HG02973 (cell line): ENCODE data around the gene EZH1.

Experiments
- ATAC-seq: cut with Tn5 transposase; IDR thresholded peaks from one replicate; pipeline ENCODE4 v1.9.1; 2021; ENCODE audit warnings: moderate library complexity; ENCODE audit not compliant: unreplicated experiment

EZH1 gene

DNA sequence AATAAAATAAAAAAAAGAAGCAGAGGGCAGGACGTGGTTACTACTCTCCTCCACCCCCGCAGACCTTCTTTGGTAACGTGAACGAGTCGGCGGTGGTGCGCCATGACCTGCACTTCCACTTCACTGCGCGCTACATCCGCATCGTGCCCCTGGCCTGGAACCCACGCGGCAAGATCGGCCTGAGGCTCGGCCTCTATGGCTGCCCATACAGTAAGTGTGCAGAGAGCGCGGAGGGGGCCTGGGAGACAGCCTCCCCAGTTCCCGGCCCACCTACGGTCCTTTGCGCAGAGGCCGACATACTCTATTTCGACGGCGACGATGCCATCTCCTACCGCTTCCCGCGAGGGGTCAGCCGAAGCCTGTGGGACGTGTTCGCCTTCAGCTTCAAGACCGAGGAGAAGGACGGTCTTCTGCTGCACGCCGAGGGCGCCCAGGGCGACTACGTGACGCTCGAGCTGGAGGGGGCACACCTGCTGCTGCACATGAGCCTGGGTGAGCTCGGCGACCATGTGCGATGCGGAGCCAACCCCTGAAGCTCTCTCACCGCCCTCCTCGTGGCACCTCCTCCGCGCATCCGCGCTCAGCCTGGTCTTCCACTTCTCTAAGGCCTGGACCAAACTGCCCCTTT lies 59.8 kb downstream of the EZH1 start:
- ATAC-seq, result no peak

DNA sequence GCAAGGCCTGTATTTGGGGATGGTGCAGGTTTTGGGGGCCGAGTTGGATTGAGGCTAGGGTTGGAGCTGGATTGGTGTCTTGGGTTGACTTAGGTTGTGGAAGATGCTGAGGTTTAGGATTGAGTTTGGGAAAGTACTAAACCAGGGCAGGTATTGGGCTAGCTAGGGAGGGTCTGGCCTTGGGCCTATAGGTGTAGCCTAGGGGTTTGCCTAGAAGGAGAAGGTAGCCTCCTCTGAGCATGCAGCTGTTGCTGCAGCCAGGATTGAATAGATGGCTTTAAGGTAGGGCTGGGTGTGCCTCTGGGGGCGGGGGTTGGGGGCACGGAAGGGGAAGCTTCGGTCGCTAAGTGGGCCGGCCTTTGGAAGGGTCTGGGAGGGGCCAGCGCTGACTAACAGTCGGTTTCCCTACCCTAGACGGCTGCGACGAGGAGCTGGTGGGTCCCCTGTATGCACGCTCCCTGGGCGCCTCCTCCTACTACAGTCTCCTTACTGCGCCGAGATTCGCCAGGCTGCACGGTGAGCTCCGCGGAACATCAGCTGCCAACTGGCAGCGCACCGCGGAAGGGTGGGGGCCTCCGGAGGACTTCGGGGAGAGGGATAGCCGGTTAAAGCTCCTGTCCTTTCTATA lies 61.3 kb downstream of the EZH1 start:
- no peak for ATAC-seq

DNA sequence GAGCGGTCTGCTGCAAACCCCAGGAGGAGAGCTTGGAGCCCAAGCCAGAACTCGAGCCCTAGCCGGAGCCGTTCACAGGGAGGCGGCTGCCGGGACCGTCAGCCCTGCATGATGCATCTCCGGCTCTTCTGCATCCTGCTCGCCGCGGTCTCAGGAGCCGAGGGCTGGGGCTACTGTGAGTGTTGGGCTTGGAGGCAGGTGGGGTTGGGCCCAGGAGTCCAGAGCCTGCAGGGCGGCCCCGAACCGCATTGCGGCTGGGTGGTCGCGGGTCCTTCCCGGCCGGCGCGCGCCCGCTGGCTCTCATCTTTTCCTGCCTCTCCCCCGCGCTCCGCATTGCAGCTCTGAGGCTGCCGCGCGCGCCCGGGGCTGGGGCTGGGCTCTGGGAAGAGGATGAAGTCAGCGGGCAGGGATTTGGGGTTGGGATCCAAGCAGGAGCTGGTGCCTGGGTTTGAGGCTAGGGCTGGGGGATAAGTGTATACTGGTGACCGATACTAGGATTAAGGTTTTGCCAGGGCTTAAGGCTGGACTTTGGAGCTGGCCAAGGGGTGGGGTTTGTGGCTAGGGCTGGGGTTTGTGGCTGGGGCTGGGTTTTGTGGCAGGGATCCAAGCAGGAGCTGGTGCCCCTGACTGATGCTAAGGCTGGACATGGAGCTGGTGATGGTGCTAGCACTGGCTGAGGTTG lies 62.0 kb downstream of the EZH1 start:
- no peak for ATAC-seq

GRCh38 chr17:42681976-42682721 lies 62.7 kb downstream of the EZH1 start, which contains the start of gene CNTNAP1:
CNTNAP1 (plus strand) TSS chr17:42682531; CDS start chr17:42682830, 299 bp downstream.
- no peak for ATAC-seq

- ATAC-seq, result no peak
Measured at GRCh38 chr17:42680331-42680808, 64.5 kb downstream of the EZH1 start.

DNA sequence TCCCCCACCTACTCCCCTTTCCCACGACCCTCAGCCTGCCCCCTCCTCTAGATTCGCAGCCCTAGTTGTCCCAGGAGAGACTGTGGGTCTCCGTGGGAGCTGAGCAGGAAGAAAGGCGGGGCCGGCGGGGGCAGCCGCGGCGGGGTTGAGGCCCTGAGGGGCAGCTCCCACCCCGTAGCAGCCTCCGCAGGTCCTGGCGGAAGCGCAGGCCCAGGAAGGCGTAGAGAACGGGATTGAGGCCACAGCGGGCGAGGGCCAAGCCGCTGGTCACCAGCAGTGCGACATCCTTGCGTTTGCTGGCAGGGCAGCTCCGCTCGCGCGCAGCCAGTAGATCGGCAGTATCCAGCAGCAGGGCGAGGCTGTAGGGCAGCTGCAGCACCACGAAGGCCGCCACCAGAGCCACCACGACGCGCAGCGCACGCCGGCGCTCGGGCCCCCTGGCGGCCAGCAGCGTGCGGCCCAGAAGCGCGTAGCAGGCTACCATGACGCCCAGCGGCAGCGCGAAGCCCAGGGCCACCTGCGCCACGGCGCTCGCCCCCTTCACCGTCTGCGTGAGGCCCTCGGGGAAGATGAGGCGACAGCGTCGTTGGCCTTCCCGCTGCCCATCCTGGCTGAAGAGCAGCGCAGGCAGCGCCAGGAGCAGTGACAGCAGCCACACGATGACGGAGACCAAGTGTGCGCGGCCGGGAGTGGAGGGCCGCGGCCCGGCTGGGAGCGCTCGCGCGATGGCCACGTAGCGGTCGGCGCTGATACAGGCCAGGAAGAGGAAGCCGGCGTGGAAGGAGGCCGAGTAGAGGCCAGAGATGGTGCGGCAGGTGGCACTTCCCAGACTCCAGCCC lies 65.1 kb downstream of the EZH1 start:
- ATAC-seq, result no peak

GRCh38 chr17:42678951-42679491 lies 65.8 kb downstream of the EZH1 start:
- ATAC-seq, result no peak

DNA sequence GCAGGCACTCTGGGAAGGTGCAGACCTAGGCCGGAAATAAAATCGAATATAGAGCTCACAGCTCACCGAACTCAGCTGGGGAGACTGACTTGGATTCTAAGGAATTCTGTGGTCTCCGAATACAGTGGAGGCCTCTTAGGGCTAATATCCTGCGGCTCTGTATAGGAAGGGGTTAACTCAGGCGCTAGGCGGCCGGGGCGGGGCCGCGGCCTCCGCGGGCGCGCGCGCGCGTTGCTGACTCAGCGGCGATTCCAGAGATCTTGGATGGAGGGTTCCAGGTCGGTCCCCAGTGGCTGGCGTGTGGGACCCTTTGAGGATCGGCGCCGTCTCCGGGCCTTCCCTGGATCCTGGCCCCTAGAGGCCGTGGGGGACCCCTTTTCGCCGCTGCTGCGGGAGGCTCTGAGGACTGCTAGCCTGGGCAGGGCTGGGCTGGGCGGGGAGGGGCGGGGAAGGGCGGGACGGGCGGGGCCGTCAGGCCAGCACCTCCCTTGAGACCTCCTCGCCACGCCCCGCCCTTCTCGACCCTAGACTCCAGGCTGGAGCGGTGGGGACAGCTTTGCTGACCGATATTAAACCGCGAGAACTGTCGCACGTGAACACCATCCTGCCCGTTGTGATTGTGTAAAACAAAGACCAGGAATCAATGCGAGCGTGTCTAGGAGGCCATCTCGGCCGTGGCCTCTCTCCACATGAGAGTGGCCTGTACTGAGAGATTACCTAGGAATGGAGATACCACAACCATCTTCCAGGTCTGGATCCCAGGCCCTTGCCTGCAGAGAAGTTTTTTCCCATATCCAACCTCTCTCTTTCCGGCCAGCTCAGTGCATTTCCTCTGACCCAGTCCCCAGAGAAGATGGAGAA lies 66.7 kb downstream of the EZH1 start:
- no peak for ATAC-seq

DNA sequence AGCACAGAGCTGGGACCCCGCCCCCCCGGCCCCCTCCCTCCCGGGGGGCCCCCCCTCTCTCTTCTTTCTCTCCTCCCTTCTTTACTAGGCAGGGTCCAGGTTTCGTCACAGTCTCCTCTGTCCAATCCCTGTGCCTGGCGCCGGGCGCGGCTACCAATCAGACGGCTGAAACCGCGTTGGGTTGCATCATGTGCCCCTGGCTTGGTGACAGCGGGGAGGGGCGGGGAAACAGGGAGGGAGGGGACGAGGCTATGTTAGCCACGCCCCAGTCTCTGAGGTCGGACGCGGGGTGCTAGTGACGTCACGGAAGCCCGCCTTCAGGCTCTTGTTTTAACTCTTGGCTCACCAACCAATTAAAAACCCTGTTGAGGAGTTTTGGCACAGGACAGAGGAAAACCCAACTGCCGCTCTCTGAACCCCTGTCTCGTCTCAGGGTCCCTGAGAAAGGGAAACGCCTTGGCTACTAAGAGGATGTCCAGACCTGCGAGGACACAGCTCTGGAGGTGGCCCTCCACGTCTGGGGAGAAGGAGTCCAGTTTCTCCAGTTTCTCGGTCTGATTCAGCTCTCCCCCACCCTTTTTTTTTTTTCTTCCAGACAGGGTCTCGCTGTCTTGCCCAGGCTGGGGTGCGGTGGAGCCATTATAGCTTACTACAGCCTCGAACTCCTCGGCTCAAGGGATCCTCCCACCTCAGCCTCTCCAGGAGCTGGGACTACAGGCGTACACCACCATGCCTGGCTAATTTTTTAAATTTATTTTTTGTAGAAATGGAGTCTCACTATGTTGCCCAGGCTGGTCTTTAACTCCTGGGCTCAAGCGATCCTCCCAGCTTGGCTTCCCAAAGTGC lies 67.6 kb downstream of the EZH1 start:
- peak; percentile 59 for ATAC-seq

- no peak for ATAC-seq
Measured at GRCh38 chr17:42676424-42677011, 68.3 kb downstream of the EZH1 start, which contains the start of gene PLEKHH3. PLEKHH3 (minus strand) TSS chr17:42676994; CDS start chr17:42676563, 431 bp downstream.

GRCh38 chr17:42675965-42676423 lies 68.8 kb downstream of the EZH1 start:
- no peak for ATAC-seq

DNA sequence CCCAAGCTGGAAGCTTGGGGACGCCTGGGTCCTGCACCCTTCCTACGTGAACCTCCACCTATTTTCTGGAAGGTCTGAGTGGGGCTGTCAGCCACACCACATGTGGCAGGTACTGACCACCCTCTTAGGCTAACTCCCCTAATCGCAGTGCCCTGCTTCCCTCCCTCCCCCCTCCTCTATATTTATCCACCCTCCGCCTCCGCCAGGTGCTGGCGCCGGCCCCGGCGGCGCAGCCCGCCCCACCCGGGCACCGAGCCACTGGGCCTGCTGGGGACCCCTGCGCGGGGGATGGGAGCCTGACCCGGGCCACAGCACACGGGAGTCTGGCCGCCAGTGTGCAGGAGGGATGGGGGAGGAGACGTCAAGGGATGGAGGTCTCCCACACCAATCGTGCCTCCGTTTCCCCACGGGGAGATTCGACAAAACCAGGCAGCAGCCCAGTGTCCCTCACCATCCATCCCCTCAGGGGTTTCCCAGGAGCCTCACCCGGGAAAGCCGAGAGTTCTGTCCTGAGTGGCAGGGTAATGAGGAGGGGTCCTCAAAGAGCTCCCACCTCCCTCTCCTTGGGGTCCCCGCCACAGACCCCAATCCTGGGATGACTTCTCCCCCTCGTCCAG lies 69.4 kb downstream of the EZH1 start:
- ATAC-seq, result no peak

DNA sequence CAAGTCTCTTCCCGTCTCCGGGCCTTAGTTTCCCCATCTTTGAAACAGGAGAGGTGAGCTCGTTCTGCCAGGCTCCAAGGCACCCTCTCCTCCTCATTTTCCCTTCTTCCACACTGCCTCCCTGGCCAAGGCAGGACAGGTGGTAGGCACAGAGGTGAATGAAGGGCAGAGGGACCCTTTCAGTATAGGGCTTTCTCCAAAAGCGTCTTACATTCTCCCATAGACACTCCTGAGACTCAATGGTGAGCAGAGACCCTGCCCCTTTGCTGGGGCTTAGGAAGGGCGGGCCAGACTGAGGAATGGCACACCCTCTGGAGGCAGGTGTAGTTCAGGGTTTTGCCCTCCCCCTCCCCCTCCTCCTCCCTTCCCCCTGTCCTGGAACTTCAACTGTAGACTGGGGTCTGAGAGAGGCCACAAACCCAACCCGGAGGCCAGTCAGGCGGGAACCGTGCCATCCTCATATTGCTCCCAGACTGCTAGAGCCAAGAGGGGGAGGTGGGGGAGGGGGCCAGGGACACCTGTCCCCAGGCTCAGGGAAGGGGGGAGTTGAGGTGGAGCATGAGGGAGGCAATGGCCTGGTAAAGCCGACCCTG lies 70.0 kb downstream of the EZH1 start:
- no peak for ATAC-seq

DNA sequence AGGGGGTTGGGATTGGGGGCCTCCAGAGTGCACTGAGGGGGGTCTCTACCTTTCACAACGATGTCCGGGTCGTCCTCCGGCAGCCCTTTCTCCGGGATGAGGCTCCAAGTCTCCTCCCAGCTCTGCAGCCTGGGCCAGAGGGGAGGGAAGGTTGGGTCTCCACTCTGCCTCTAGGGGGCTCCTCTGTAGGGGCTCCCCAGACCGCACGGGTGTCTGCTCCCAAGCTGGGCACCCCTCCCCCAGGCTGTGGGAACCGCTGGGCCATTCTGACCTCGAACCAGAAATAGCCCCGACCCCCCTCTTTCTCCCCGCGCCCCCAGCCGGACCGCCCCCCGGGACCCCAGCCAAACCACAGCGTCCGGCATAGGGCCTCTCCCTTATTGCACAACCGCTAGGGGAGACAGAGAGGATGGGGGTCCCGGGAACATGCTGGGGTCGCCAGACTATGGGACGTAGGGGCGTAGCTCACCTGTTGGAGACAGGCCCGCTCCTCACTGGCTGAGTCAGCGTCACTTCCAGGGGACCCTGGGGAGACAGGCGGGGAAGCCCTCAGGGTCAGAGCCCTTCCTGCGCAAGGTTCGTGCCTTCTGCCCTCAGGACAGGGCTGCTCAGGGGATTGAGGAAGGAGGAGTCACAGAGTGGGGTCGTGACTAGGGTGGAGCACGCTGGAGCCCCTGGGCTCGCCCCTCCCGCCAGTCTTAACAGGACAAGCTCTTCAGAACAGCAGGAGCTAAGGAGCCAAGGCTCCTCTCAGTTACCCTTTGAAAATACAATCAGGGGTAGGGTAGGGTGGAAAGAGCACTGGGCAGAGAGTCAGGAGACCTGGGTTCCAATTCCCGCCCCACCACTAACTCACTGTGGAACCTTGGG lies 70.7 kb downstream of the EZH1 start:
- no peak for ATAC-seq

DNA sequence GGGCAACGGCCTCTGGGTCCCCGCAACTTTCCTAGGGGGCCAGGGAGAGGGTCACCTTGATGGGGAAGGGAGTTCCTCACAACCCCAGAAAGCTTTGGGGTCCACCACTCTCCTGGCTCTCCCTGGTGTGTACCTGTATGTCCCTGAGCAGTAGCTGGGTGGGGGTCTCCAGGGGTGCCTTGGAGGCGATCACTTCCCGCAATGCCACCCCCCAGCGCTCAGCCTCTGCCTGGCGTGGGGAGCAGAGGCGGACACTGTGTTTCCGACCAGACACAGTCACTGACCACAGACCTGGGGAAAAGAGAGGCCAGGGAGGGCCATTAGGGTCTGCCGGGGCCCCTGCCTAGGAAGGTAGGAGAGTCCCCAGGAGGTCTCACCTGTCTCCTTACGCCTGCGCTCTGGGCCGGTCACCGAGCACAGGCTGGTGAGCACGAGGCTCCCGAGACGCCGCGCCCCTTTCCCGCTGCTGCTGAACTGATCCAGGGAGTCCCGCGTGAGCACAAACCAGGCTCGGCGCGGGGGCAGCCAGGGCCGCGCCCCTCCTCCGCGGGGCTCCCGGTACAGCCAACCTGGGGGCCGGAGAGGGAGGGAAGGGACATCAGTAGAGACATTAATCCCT lies 71.5 kb downstream of the EZH1 start:
- ATAC-seq, result no peak

DNA sequence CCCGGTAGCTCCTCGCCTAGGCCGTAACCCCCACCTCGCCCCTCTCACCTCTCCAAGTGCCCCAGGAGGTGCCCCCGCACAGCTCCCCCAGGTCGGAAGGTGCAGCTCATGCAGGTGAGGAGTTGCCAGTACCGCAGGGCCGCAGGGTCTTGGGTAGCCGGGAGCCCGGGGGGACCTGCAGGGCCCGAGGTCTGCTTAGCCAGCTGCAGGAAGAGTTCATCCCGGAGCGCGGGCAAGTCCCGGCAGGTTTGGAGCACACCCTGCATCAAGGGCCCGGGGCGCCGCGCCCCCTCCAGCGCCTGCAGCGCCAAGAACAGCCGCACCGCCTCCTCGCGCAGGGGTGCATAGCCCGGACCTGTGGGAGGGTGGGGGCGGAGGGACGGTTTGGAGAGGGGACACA lies 72.8 kb downstream of the EZH1 start:
- ATAC-seq, result no peak
